NT2/D1 (cell line): Measurements from ENCODE around the gene NFIA.
"Not testable (repeated sequence)": the region's sequence is repeated elsewhere in the genome, so short reads cannot be mapped to it uniquely, and the experiment has no call there.

Experiments
- DNase-seq: peaks from one replicate; pipeline ENCODE4 v3.0.0-alpha.2; 2011; ENCODE audit warnings: low read depth, low spot score
- H3K27me3 ChIP-seq: 2 replicates; pipeline ENCODE4 v1.6.0; 2011; ENCODE audit warnings: mild to moderate bottlenecking; ENCODE audit not compliant: insufficient read length, insufficient read depth
- H3K36me3 ChIP-seq: 2 replicates; pipeline ENCODE4 v1.6.1; 2011; ENCODE audit warnings: mild to moderate bottlenecking, low read length, mixed read lengths; ENCODE audit not compliant: insufficient read depth, insufficient read length
- H3K4me1 ChIP-seq: 2 replicates; pipeline ENCODE4 v1.5.1; 2011; ENCODE audit not compliant: insufficient read depth, insufficient read length
- H3K4me3 ChIP-seq: 2 replicates; pipeline ENCODE4 v1.5.1; 2011; ENCODE audit warnings: low read depth; ENCODE audit not compliant: insufficient read length
- H3K9ac ChIP-seq: 2 replicates; pipeline ENCODE4 v1.6.0; 2011; ENCODE audit warnings: low read depth; ENCODE audit not compliant: insufficient read length
- H3K9me3 ChIP-seq: 2 replicates; pipeline ENCODE4 v1.5.1; 2011; ENCODE audit warnings: mild to moderate bottlenecking, low read length; ENCODE audit not compliant: insufficient read depth
- SUZ12 ChIP-seq: IDR thresholded peaks from 2 replicates; pipeline ENCODE4 v1.6.1; 2011; ENCODE audit not compliant: insufficient read length, insufficient read depth; ENCODE audit errors: extremely low read depth
- YY1 ChIP-seq: IDR thresholded peaks from 2 replicates; pipeline ENCODE4 v1.6.1; 2011; ENCODE audit not compliant: insufficient read length, insufficient read depth
- ZNF274 ChIP-seq: IDR thresholded peaks from 2 replicates; pipeline ENCODE4 v1.6.1; 2011; ENCODE audit warnings: mild to moderate bottlenecking, low read depth, low read length

Gene NFIA

DNA sequence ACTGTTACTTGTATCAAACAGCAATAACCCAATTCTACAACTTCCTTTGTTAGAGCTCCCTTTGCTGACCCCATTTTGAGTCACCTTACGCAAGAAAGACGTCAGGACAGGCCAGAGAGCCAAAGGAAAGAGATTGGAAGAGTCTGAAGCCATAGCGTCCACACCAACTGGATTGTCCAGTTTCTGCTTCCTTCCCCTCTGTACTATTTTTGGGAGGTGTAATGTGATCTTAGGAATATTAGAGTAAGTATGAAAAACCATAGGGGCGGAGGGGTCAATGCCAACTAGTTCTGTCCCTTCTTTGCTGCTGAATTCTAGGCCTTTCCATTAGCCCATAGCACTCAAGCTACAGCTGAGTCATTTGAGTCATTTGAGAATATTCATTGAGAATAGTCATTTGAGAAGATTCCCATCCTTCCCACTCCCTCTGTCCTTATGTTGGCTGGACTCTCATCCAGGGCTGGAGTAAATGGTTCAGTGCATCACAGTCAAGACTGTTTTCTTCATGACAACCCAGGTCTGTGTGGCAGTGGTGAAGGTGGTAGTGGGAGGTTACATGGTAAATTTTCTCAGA is 14.8 kb upstream of the NFIA start:
- Histone ChIP-seq H3K9me3 (no peaks in the 10 kb centered on the region), H3K36me3 (no peaks in the 10 kb centered on the region), H3K4me3 (no peak overlapping the region), H3K27me3 (no peaks in the 10 kb centered on the region), H3K4me1 (no peaks in the 10 kb centered on the region), H3K9ac (no peak overlapping the region)
- DNase-seq, result no peak
- no peak for TF ChIP-seq ZNF274
- no peak for TF ChIP-seq YY1
- TF ChIP-seq SUZ12, result no peak

DNA sequence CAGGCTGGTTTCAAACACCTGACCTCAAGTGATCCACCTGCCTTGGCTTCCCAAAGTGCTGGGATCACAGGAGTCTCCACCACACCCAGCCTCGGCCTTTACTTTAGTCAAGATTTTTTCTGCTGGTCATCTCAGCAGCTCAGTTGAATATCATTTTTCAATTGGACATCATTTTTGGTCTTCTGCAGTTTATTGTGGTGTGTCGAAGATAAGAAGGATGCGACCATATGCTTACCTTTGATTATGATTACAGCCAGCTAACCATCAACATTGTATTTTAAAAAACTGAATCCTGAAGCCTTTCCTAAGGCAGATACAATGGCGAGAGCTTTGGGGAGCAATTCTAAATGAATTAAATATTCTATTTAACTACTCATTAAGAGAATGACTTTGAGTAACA is 12.3 kb upstream of the NFIA start:
- H3K27me3 ChIP-seq, result no peaks in the 10 kb centered on the region
- no peaks in the 10 kb centered on the region for H3K9me3 ChIP-seq
- H3K36me3 ChIP-seq, result no peaks in the 10 kb centered on the region
- H3K9ac ChIP-seq, result no peak overlapping the region
- TF ChIP-seq YY1, result no peak
- no peak for TF ChIP-seq SUZ12
- TF ChIP-seq ZNF274, result no peak
- H3K4me1 ChIP-seq, result no peaks in the 10 kb centered on the region
- no peak for DNase-seq
- no peak overlapping the region for H3K4me3 ChIP-seq

DNA sequence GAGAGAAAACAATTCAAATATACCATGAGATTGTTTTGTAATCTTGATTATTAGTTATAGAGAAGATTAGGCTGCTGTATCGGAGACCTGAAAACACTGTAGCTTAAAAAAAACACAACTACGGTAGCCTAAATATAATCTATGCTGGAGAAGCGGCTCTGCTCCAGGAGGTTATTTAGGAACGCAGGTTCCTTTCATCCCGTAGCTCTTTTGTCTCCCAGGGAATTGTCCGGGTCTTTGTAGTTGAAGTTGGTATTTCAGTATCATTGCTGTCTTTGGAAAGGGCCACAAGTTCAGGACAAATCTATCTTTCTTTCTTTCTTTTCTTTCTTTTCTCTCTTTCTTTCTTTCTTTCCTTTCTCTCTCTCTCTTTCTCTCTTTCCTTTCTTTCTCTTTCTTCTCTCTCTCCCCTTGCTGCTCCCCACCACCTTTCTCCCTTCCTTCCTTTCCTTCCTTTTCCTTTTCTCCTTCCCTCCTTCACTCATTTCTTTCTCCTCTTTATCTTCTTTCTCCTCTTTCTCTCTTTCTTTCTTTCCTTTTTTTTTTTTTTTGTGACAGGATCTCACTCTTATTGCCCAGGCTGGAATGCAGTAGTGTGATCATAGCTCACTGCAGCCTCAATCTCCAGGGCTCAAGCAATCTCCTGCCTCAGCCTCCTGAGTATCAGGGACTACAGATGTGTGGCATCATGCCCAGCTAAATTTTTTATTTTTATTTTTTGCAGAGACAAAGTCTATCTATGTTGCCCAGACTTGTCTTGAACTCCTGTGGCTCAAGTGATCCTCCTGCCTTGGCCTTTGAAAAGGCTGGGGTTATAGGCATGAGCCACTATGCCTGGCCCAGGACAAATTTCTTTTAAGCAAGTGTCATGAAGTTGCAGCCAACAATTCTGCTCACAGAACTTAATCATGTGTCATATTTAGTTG is 10.9 kb upstream of the NFIA start:
- DNase-seq, result no peak
- Histone ChIP-seq H3K4me3 (no peak overlapping the region), H3K9me3 (no peaks in the 10 kb centered on the region), H3K36me3 (no peaks in the 10 kb centered on the region), H3K9ac (no peak overlapping the region), H3K27me3 (no peaks in the 10 kb centered on the region), H3K4me1 (no peaks in the 10 kb centered on the region)
- TF ChIP-seq ZNF274 (no peak), YY1 (no peak), SUZ12 (no peak)

DNA sequence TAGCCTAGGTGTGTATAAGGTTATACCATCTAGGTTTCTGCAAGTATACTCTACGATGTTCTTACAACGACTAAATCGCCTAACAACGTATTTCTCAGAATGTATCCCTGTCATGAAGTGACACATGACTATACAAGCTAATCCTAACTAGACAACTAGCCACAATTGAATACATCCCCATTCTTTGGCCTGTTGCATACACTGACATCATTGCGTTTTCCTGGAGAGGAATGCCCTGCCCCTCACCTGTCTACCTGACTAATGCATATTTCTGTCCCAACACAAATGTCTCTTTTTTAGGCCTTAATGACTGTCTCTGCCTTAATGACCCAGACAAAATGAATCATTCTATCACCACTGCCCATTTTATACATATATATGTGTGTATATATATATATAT is 8.5 kb upstream of the NFIA start:
- TF ChIP-seq ZNF274 (no peak), SUZ12 (no peak), YY1 (no peak)
- DNase-seq, result no peak
- peaks cover 6% of the 10 kb centered on the region for H3K27me3 ChIP-seq

DNA sequence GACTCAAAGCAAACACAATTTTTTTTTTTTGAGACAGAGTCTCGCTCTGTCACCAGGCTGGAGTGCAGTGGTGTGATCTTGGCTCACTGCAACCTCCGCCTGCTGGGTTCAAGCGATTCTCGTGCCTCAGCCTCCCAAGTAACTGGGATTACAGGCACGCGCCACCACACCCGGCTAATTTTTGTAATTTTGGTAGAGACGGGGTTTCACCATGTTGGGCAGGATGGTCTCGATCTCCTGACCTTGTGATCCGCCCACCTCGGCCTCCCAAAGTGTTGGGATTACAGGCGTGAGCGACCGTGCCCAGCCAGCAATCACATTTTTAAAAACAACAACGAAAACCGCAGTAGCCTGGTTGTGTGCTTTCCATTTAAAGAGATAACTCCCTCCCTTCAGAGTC is 6.5 kb upstream of the NFIA start:
- H3K9me3 ChIP-seq, DNase-seq, H3K4me1 ChIP-seq, H3K4me3 ChIP-seq, H3K36me3 ChIP-seq, H3K9ac ChIP-seq: not testable (repeated sequence)
- H3K27me3 ChIP-seq, result peaks cover 24% of the 10 kb centered on the region

More for the DNA sequence above, 8.5 kb upstream of the NFIA start:
- H3K9me3 ChIP-seq, result no peaks in the 10 kb centered on the region
- H3K4me3 ChIP-seq, result no peak overlapping the region
- no peaks in the 10 kb centered on the region for H3K4me1 ChIP-seq
- H3K36me3 ChIP-seq, result no peaks in the 10 kb centered on the region
- no peak overlapping the region for H3K9ac ChIP-seq

DNA sequence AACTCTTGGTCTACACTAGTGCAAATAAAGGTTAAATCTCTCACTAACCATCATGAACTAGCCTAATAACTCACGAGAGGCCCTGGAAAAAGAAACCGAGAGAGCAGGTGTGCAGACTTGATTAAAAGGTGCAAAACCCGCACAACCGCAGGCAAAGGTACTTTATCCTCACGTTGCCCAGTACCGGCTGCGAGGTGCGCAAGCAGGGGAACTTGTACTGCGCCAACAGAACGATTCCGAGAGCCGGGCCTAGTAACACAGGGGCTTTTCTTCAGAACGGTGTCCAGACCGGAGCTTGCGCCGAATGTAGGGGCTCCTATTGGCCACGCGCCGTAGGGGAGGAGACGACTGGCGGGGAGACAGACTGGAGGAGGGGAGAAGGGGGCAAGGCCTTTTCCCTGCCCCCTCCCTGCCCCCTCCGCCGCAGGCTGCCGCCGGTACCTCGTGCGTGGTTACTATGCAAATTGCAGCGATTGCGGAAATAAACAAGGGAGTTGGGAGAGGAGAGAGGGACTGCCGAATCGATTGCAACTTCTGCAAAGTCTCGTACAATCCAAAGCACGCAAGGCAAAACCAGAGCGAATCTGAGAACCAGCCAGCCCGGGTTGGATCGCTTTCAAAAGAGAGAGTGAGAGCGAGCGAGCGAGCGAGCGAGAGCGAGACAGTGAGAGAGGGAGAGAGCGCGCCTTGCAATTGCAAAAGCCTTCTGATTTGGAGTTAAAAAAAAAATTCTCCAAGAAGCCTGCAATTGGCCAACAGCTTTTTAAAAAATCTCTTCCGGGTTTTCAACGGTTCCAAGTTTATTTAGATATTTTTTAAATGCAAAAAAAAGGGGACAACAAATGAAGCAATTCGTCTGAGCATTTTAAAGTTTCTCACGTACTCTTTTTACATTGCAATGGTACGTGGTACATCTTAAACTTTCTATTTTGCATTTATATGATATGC is 5.4 kb upstream of the NFIA start:
- peak overlapping the region; percentile 74 for H3K9ac ChIP-seq
- TF ChIP-seq ZNF274 (no peak), YY1 (no peak), SUZ12 (no peak)
- peaks cover 36% of the 10 kb centered on the region for H3K27me3 ChIP-seq
- DNase-seq, result peak; percentile 98
- no peaks in the 10 kb centered on the region for H3K9me3 ChIP-seq
- no peaks in the 10 kb centered on the region for H3K4me1 ChIP-seq
- H3K36me3 ChIP-seq, result no peaks in the 10 kb centered on the region
- H3K4me3 ChIP-seq, result peak overlapping the region; percentile 54
